C4-2B (cell line): ENCODE measurements around the gene ICAM2.

ENCODE experiments used
- CTCF ChIP-seq: fragments of 450-650 bp; conservative IDR thresholded peaks from 2 replicates; pipeline ENCODE4 v1.5.1; 2017; ENCODE audit warnings: mild to moderate bottlenecking
- ZFX ChIP-seq: fragments of 450-650 bp; IDR thresholded peaks from 2 replicates; pipeline ENCODE4 v1.6.1; 2017

- TF ChIP-seq CTCF (no peak), ZFX (no peak)
Measured at GRCh38 chr17:64042700-64043485, 22.5 kb upstream of the ICAM2 start.
